Stimulated activated CD8-positive, alpha-beta memory T cell treated with anti-CD3 and anti-CD28 coated beads, Interleukin-4, amount 100 ng/mL, for 4 hours (primary cell): ENCODE results near the gene AFM.

Experiments used
- DNase-seq, 2 donors: peaks; one replicate each; pipeline ENCODE4 v3.0.0-alpha.2; 2020; ENCODE audit warnings: low read depth in 2 of 2, low spot score in 1 of 2

Gene AFM

DNA sequence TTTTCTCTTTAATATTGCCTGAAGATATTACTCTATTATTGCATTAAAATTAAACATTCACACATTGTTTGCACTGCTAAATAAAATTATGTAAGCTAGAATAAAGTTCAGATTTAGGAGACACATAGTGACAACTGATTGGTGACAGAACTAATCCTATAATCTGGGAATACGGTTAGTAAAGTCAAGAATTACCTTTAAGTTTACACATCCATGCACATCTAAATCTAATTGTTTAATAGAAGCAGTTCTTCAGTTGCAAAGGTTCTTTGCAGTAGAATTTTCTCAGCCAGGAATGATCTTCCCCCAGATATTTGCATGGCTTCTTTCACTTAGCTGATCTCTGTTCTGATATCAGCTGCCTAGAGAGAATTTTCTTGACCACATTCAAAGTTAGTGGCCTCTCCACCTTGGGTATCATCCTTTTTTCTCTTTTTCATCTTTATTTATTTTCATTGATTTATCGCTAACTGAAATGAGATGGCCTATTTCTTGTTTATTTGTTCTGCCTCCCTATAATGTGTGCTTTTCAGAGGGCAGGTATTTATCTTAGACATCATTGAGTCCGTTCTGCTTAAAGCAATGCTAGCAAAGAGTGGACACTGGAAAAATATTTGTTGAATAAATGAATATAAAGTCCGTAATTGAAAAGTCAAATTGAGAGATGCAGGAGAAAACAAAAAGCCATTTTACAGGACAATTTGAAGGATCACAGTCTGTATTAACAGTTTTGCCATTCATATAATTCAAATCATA, 32.9 kb upstream of the AFM start:
- DNase-seq: no peak

DNA sequence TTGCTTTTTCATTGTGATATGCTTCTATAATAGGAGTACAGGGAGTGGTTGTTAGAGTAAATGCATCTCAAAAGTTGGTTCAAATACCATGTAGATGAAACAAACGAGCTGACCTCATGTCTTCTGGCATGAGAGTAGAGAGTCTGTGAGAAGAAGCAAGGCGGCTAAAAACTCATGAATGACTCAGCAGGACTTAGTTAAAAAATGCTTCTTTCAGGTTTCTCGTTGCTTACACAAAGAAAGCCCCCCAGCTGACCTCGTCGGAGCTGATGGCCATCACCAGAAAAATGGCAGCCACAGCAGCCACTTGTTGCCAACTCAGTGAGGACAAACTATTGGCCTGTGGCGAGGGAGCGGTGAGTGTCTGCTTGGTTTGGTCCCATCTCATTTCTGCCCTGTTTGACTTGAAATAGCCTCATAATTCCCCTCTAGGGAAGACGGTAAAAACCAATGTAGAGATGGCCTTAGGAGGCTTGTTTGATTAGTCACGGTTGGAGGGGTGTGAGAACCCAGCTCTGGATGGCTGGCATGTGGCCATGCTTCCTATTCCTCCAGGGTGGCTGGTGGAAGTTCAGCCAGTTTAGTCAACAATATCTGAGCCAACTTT, 31.0 kb upstream of the AFM start:
- no peak for DNase-seq

DNA sequence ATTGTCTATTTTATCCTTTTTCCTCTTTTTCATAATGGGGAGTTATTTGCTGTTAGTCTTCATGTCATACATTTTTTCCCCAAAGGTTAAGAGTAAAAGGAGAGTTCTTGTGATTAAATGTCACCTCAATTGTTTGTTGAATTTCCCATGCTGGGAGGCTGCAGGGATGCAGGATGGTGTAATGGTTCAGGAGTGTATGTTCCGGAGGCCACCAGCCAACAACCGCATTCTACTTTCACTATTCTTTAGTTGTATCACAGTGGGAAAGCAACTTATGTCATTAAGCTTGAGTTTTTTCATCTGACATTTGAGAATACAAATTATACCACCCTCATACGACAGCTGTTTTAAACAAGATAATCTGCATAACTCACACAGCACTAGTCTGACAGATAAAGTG, 30.1 kb upstream of the AFM start:
- no peak for DNase-seq

GRCh38 chr4:73451981-73452747, 29.4 kb upstream of the AFM start:
- DNase-seq: no peak

DNA sequence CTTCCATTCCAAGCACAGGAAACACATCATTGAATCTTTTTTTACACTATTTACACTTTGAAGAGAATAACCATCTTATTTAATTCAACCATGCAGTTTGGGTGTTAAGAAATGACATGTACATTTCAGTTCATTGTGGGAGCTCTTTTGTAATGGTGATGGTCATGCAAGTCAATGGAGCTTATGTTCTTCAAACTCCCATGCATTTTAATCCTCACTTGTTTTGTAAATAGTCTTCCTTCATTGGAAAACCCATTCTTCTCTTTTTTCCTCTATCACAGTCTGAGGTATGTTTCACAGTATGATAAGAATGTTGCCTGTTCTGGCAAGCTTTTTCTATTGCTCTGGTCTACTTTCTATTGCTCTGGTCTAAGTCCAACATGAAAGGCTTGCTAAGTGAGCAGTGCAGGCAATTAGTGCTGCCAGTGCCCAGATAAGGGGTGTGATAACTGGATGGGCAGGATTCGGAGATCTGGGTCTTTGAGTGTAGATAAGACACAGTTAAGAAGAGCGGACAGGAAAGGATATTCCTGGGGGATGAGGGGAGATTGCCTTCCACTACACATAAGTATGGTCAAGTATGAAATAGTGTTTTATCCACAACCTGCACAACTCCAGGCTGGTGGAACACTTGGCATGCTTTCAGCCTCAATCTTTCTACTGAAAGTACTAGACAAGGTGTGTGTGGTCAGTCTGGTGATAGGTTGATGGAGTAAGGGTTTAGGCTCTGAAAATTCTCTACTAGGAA, 28.4 kb upstream of the AFM start:
- DNase-seq: no peak

DNA sequence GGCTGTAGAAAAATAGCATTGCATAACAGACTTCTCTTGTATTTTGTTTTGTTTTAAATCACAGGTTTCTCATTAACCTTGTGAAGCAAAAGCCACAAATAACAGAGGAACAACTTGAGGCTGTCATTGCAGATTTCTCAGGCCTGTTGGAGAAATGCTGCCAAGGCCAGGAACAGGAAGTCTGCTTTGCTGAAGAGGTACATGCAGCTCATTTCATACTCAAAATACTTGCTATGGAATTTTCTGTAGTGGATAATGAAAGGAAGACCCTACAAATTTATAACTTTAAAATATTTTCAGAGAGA, 27.9 kb upstream of the AFM start:
- no peak for DNase-seq

DNA sequence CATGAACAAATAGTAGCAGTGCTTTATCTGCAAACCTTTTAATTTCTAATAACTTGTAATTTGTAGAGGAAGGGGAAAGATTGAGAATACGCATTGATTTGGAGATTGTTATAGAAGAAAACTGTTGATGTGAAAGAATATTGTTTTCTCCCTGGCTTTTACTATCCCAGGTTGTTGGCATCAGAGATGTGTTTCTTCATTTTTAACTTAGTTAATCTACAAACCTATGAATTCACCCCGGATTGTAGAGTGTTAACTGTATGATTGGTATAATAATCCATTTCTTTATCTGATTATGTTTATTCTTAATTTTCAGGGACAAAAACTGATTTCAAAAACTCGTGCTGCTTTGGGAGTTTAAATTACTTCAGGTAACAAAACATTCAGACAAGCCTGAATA, 26.6 kb upstream of the AFM start:
- no peak for DNase-seq

DNA sequence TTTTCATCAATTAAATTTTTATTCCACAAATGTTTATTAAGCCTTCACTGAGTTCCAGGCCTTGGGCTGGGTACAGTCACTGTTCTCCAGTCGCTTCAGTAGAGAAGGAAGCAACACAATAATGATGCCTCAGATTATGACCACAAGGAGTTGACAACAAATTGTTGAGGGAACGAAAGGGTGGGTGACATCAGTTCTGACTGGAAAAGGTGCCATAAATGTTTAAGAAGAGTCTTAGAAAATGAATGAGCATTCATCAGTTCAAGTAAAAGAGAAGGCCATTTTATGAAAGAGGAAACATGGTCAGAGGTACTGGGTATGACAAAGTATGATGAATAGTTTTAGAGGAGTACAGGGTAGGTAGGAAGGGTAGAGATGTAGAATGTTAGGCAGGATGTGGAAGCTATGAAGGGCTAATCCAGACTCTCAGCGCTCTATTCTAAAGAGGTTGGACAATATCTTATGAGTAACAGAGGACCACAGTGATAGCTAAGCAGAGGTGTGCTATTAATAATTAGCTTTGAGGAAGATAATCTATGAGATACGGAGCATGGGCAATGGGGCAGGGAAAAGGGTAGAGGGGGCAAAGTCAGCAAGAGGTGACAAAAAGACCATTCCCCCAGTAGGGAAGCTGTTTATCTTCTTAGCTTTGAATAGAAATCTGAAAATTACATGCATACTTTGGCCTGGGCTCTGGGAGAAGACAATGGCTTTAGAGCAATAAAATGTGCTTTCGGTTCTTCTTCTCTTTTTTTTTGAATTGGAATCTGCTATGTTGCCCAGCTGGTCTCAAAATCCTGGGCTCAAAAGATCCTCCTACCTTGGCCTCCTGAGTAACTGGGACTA, 25.1 kb upstream of the AFM start:
- no peak for DNase-seq

- DNase-seq: no peak
Observed at GRCh38 chr4:73458184-73459047, 23.1 kb upstream of the AFM start.

DNA sequence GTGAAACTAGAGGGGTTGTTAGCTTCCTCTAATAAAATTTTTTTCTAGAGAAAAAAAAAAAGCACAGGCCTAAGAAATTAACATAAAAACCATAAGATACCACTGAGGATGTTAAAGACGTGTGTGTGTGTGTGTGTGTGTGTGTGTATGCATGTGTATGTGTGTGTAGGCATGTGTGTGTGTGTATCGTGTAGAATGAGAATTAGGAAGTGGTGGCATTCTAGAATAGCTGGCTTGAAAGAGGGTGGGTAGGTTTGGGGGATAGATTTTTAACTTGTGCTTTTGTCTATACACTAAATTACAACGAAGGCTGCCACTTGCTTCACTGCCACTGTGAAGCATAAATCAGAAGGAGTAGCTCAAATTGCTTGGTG, 22.5 kb upstream of the AFM start:
- no peak for DNase-seq

DNA sequence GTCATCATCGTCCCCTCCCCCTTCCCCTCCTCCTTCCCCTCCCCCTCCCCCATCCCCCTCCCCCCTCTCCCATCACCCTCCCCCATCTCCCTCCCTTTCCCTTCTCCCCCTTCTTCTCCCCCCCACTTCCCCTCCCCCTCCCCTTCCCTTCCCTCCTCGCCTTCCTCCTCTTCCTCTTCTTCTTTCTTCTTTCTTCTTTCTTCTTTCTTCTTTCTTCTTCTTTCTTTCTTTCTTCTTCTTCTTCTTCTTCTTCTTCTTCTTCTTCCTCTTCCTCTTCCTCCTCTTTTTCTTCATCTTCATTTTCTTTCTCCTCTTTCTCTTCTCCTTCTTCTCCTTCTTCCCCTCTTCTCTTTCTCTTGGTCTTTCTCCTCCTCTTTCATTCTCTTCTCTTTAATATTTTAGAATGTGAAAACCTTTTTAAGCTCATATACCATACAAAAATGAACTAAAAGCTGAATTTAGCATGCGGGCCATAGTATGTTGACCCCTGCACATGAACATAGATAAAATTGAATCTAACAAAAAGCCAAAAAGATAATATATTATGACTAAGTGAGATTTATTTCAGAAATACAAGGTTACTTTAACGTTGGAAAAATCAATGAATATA, 20.5 kb upstream of the AFM start:
- DNase-seq: no peak

GRCh38 chr4:73468170-73468569, 13.4 kb upstream of the AFM start:
- no peak for DNase-seq

DNA sequence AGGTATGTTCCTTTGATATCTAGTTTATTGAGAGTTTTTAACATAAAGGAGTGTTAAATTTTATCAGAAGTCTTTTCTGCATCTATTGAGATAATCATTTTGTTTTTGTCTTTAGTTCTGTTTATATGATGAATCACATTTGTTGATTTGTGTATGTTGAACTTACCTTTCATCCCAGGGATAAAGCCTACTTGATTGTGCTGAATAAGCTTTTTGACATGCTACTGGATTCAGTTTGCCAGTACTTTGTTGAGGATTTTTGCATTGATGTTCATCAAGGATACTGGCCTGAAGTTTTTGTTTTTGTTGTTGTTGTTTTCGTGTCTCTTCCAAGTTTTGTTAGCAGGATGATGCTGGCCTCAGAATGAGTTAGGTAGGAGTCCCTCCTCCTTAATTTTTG, 10.8 kb upstream of the AFM start:
- DNase-seq: no peak

- no peak for DNase-seq
Observed at GRCh38 chr4:73477176-73477575, 4.4 kb upstream of the AFM start.

GRCh38 chr4:73479323-73479722, 2.2 kb upstream of the AFM start:
- DNase-seq: no peak

DNA sequence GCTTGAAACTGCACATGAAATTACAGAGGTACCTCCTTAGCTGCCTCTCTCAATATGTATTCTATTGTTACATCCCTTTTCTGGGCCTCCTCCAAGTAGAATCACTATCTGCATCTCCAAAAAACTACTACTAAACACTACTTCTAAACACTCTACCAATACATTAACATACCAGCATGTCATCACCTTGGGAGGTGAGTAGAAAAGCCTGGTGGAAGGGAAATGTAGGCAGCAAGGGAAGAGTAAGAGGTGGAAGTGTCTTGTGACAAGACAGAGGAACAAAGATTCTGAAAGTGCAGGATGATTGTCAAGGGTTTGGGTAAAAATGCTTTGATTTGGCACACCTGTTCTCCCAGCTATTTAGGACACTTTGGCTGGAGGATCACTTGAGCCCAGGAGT, 3.5 kb downstream of the AFM start:
- DNase-seq: no peak

DNA sequence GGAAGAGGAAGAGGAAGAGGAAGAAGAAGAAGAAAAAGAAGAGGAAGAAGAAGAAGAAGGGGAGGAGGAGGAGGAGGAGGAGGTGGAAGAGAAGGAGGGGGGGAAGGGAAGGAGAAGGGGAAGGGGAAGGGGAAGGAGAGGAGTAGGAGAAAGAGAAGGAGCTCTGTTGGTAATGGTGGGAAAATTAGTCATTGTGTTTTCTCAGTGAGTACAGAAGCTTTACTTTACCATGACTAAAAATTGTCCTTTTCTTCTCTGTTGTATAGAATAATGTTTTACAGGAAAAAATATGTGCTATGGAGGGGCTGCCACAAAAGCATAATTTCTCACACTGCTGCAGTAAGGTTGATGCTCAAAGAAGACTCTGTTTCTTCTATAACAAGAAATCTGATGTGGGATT, 4.1 kb downstream of the AFM start:
- DNase-seq: no peak

GRCh38 chr4:73486497-73486896, 5.0 kb downstream of the AFM start:
- DNase-seq: no peak

GRCh38 chr4:73487233-73487632, 5.7 kb downstream of the AFM start:
- DNase-seq: no peak
